ENCODE data around the gene WDR45. TPM values are rescaled to one million over a fixed set of nuclear protein-coding genes. Genes with fewer than 3 reads are reported as not detected.

WDR45 gene
- total RNA-seq, 1 experiment from 2014 or later: 35.9 TPM

DNA sequence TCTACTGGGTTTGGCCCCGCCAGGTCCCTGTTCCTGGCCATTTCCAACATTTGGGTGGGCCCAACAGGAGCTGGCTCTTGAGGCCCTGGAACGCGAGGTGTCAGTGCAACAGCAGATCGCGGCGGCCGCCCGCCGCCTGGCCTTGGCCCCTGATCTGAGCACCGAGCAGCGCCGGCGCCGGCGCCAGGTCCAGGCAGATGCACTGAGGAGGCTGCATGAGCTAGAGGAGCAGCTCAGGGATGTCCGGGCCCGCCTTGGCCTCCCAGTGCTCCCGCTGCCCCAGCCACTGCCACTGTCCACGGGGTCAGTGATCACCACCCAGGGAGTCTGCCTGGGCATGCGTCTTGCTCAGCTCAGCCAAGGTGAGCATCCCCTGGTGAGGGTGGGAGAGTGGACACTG, 15.4 kb downstream of the WDR45 start:
- no peaks in the 10 kb centered on the region for H3K9me3 ChIP-seq
- no peaks in the 10 kb centered on the region for H3K27me3 ChIP-seq
- no peak overlapping the region for H3K4me3 ChIP-seq
- DNase-seq: no peak
- H3K36me3 ChIP-seq: no peaks in the 10 kb centered on the region

DNA sequence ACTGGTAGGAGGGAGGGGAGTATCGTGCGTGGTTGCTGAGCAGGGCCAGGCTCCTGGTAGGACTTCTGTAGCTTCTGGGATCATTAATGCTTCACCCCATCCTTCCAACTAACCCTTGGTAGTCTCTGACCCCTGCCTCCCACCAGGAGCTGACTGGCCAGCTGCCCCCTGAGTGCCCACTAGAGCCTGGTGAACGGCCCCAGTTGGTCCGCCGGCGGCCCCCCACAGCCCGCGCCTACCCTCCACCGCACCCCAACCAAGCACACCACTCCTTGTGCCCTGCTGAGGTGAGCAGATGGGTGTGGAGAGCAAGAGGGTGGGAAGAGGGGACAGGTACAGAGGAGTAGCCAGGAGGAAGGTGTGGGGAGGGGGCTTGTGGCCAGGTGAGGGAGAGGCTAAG, 16.0 kb downstream of the WDR45 start:
- Histone ChIP-seq H3K9me3 (no peaks in the 10 kb centered on the region), H3K27me3 (no peaks in the 10 kb centered on the region), H3K4me3 (no peak overlapping the region), H3K36me3 (no peaks in the 10 kb centered on the region)
- DNase-seq: no peak

DNA sequence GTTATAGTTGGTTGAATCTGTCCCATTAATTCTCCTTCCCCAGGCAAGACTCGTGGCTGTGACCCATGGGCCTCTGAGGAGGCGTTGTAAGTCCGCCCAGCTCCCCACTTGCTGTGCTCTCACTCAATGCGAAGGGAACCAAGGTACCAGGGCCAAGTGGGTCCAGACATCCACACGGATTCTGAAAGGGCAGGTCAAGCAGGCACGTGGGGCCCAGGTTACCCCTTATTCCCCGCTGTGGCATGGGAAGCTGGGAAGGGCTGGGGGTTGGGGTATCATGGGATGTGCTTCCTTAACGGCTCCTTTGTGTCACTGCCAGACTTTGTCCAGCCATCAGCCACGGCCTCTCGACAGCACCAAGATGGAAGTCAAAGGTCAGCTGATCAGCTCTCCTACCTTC, 17.8 kb downstream of the WDR45 start:
- H3K27me3 ChIP-seq: no peaks in the 10 kb centered on the region
- no peaks in the 10 kb centered on the region for H3K36me3 ChIP-seq
- H3K9me3 ChIP-seq: no peaks in the 10 kb centered on the region
- H3K4me3 ChIP-seq: no peak overlapping the region
- DNase-seq: no peak

DNA sequence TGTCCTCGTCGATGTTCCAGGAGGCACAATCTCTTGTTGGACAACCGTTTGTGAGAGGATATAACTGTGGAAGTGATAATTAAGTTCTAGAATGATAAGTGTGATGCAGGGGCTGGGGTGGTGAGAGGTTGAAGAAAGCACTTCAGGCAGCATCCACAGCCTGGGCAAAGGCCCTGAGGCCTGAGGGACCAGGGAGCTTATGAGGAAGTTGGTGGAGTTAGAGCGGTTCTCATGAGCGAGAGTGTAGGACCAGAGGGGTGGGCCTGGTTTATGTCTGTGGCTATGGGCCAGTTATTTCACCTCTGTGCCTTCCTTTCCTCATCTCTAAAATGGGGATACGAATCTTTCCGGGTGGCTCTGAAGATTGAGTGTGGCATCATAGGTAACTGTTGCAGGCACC, 18.2 kb downstream of the WDR45 start:
- no peak overlapping the region for H3K4me3 ChIP-seq
- no peak for DNase-seq
- H3K36me3 ChIP-seq: no peaks in the 10 kb centered on the region
- H3K27me3 ChIP-seq: no peaks in the 10 kb centered on the region
- no peaks in the 10 kb centered on the region for H3K9me3 ChIP-seq

DNA sequence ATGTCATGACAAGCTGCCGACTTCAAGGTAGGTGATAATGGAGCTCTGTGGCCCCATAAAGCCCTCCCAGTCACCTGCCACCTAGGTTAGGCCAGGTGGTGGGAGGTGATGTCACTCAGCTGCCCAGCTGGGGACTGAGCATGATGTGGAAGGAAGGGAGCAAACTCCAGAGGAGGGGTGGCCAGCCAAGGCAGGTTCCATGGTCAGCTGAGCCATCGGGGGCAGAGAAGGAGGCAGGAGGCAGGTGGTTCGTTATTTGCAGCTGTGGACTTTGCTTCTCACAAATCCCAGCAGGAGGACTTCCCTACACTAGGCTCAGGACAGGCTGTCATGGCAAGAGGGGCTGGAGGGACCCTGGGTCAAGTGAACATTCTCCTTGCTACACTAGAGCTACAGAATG, 18.8 kb downstream of the WDR45 start:
- no peaks in the 10 kb centered on the region for H3K36me3 ChIP-seq
- no peaks in the 10 kb centered on the region for H3K9me3 ChIP-seq
- H3K4me3 ChIP-seq: no peak overlapping the region
- no peak for DNase-seq
- H3K27me3 ChIP-seq: no peaks in the 10 kb centered on the region

DNA sequence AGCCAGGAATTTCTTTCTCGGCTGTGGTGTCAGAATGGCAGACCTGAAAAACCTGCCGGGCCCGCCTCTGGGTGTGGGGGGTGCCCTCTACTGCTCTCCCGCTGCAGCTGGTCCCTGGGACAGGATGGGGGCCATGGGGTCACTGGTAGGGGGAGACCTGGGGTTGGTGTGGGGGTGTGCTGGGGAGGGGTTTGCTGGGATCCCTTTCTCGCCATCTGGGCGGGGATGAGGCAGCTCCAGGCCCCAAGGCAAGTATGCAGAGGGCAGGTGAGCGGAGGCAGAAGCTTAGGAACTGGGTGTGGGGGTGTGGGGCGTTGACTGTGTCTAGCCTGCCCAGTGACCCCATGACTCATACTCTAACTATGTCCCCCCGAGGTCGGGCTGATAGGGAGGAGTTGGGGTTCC, 20.0 kb downstream of the WDR45 start:
- no peaks in the 10 kb centered on the region for H3K36me3 ChIP-seq
- H3K27me3 ChIP-seq: no peaks in the 10 kb centered on the region
- no peak overlapping the region for H3K4me3 ChIP-seq
- no peaks in the 10 kb centered on the region for H3K9me3 ChIP-seq
- no peak for DNase-seq

DNA sequence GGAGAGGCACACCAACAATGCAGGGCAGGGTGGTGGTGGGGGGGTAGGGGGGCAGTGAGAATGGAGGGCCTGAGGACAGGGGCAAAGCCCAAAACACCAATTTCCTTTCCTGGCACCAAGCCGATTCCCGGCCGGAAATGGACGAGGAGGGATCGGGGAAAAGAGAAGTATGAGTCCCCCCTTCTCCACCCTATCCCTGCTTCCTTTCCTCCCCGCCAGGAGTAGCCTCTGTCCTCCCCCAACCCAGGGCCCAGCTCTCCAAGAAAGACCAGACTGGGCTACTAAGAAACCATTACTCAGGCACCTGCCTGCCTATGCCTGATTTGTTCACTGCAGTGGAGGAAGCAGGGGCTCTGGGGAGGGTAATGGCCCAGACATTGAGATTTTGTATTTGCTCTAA, 20.5 kb downstream of the WDR45 start:
- Histone ChIP-seq H3K27me3 (no peaks in the 10 kb centered on the region), H3K36me3 (no peaks in the 10 kb centered on the region), H3K9me3 (no peaks in the 10 kb centered on the region), H3K4me3 (no peak overlapping the region)
- DNase-seq: no peak

DNA sequence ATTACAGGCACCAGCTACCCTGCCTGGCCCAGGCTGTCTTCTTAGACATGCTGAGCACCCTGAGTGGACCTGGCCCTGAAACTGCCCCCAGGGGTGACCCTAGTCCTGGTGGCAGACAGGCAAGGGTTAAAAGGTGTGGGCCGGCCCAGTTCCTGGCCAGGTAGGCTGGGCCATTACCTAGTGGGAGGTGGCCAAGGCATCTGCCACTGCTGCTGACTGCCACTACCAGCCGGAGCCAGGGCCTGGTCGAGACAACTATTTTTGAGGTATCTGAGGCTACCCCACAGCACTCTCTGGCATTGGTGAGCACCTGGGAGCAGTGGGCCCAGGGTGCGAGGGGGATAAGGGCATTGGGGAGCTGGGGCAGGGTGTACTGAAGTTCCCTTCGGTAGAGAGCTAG, 20.9 kb downstream of the WDR45 start, which contains the start of gene CCDC120:
TSS of gene CCDC120 (plus strand) at position 206 of the 400 bp plus-strand sequence. CDS start 3,043 bp downstream, outside the sequence.
- no peak for DNase-seq
- H3K9me3 ChIP-seq: no peaks in the 10 kb centered on the region
- no peaks in the 10 kb centered on the region for H3K27me3 ChIP-seq
- H3K36me3 ChIP-seq: no peaks in the 10 kb centered on the region
- H3K4me3 ChIP-seq: no peak within 1 kb of the TSS

DNA sequence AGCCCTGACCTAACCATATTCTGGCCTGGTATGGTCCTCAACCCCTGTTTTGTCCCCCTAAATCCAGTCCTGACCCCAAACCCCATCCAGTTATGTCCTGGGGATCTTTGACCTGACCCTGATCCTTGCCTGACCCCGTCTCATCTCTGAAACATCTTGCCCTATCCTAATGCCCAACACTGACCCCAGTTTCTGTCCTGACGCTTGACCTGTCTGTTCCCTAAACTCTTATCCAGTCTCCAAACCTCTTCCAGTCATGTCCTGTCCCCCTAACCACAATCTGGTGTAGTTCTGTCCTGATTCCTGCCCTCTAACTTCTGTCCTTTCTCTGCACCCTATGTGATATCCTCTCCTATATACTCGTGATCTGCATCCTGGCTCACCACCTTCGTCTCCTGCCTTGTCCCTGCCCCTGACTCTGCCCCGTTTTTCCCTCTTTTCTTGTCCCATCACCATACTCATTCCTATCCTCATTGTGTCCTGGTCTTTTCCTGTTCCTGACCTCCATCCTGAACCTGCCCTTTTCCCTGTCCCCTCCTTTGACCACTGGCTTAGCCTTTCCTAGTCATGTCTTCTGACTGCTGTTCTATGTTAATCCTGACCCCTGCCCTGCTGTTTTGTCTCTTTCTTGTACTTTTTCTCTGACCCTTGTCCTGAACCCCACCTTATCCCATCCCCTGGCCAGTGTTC, 25.5 kb downstream of the WDR45 start:
- Histone ChIP-seq H3K4me3 (peak overlapping the region; percentile 53), H3K9me3 (no peaks in the 10 kb centered on the region), H3K27me3 (no peaks in the 10 kb centered on the region), H3K36me3 (no peaks in the 10 kb centered on the region)
- no peak for DNase-seq

DNA sequence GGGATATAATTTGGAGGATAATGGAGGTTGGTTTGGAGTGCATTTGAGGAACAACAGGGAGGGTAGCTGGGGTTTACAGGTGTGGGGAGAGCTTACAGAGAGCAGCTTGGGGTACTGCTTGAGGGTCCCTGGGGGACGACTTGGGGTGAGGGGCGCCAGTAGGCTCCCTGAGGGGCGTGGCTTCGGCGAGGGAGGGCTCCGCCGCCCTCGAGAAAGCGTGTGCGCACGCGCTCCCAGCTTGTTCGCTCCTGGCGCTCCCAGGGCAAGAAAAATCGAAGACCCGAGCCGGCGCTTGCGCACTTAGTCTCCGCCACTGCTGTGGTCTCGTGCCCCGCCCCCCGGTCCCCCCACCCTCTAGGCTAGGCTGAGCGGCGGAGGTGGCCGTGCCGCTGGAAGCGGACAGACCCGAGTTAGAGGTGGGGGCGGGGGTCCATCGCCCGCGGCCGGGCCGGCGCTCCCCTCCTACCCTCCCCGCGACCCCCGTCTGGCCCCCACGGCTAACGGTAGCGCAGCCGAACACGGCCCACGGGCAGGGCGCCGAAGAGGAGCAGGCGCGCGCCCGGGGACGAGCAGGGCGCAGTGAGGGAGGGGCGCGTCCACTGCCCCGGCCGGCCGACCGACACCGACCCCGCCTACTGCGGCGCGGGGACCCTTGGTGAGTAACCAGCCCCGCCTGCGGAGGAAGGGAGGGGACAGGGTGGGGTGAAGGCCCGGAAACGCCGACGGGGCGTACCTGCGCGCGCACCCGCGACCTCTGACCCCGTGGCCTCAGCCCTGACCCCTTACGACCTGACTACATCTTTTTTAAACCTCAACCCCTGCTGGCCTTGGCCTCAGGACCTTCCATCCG, 26.2 kb downstream of the WDR45 start:
- H3K9me3 ChIP-seq: no peaks in the 10 kb centered on the region
- H3K4me3 ChIP-seq: peak overlapping the region; percentile 53
- no peaks in the 10 kb centered on the region for H3K27me3 ChIP-seq
- H3K36me3 ChIP-seq: no peaks in the 10 kb centered on the region
- DNase-seq: peak; percentile 65

DNA sequence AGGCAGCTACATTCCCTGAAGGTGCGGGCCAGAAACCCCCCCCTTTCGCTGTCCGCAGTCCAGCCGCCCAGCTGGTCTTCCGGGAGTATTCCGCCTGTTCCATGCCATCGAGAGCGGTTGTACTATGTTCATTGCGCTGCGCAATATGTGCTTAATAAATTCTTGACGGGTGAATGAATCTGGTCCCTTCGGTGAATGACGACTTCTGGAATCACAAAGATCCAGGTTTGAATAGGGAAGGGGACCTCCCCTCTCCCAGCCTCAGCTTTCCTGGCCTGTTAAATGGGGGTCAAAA, 35.8 kb downstream of the WDR45 start:
- DNase-seq: no peak
- H3K4me3 ChIP-seq: peak overlapping the region; percentile 17; the same call in 1 of the 2 replicates
- no peaks in the 10 kb centered on the region for H3K27me3 ChIP-seq
- no peaks in the 10 kb centered on the region for H3K9me3 ChIP-seq
- peaks cover 11% of the 10 kb centered on the region for H3K36me3 ChIP-seq

DNA sequence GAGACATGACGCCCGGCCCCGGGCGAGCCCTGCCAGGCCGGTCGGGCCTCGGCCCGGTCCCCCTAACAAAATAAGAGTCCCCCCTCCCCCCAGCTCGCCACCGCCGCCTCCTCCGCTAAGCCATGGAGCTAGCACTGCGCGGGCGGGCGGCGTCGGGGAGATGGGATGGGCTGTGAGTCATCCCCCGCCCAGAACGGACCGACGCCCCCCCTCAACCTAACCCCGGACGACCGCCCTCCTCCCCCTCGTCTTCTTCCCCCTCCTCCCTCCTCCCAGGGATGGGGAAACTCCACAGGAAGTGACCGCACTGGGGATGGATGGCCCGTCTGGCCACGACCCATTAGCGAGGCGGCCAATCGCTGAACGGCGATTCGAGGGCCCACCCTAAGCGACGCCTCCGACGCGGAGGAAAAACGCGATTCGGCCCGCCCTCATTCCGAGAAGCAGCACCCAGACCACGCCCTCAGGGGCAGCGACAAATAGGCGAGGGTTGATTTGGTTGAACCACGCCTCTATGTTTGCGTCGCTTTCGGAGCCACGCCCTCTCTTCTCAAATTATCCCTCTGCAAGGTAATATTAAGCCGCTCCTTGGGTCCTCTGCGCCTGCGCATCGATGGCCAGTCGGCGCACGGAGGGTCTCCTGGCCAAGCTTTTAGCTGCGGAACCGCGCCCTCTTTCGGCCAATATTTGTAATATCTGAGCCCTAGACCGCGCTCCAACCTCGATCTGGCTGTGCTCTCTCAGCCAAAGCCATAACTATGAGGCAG, 36.3 kb downstream of the WDR45 start, which contains the start of gene TFE3:
TSS of gene TFE3 (minus strand) at position 138 of the 767 bp plus-strand sequence. CDS start at position 7, 131 bp downstream.
- no peaks in the 10 kb centered on the region for H3K9me3 ChIP-seq
- no peaks in the 10 kb centered on the region for H3K27me3 ChIP-seq
- peak within 1 kb of the TSS; percentile 86 for H3K4me3 ChIP-seq
- peak; percentile 96 for DNase-seq
- H3K36me3 ChIP-seq: peaks cover 16% of the 10 kb centered on the region

DNA sequence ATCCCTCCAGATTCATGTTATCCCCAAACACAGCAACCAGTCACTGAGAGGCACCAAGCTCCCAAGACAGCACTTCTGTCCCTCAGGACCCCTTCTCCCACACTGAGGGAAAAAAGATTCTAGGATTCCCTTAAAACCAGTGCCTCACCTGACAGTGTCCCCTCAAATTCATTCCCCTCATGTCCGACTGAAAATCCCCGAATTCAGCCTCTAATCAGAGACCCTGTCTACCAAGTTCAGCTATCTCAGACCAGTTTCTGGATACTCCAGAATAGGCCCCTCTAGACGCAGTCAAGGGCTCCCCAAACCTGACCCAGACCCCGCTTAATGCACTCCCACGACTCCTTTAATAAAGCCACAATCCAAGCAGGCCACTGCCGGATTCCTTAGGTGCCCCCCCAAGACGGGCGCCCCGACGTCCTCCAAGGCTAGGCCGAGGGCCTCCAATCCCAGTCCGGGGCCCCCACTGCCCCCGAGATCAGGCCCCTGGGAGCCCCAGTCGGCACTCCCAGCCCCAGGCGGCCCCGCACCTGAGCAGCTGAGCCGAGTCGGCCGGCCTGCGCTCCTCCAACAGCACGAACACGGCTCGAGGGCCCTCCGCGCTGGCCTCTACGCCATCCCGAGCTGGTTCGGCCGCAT, 37.0 kb downstream of the WDR45 start:
- H3K4me3 ChIP-seq: peak overlapping the region; percentile 86
- H3K27me3 ChIP-seq: no peaks in the 10 kb centered on the region
- H3K9me3 ChIP-seq: no peaks in the 10 kb centered on the region
- H3K36me3 ChIP-seq: peaks cover 23% of the 10 kb centered on the region
- DNase-seq: no peak

DNA sequence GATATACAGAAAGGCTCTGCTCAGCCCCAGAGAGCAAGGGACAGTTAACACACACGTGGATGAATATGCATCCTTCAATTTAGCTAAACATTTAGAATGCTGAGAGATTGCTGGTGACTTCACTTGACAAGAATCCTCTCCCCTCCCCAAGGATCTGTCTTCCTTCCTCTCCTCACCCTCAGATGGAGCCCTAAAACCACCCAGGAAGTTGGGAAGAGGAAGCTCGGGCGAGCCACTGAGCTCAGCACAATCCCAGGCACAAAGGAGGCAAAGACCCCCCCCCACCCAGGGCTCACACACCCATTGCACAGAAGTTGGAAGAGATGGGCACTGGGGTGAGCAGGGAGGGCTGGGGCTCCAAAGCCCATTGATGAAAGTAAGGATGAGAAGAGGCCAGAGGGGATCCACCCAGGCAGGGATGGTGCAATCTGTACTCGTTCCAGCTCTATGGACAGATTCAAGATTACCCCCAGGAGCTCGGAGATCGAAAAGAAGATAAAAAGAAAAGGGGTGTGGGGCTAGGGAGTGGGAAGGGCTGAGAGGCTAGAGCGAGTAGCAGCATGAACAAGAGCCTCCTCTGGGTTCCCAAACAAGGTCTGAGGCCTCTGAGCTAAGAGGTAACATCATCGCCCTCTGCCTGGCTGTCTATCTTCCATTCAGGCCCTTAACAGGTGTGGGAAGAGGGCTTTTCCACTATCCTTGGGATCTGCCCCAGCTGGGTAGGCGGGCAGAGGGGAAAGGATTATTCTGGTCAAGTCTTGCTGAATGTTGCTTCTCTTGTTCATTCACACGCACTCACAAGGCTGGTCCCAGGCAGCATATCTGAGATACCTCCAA, 37.7 kb downstream of the WDR45 start:
- H3K27me3 ChIP-seq: no peaks in the 10 kb centered on the region
- no peaks in the 10 kb centered on the region for H3K9me3 ChIP-seq
- peak overlapping the region; percentile 86 for H3K4me3 ChIP-seq
- H3K36me3 ChIP-seq: peaks cover 24% of the 10 kb centered on the region
- peak; percentile 44 for DNase-seq

DNA sequence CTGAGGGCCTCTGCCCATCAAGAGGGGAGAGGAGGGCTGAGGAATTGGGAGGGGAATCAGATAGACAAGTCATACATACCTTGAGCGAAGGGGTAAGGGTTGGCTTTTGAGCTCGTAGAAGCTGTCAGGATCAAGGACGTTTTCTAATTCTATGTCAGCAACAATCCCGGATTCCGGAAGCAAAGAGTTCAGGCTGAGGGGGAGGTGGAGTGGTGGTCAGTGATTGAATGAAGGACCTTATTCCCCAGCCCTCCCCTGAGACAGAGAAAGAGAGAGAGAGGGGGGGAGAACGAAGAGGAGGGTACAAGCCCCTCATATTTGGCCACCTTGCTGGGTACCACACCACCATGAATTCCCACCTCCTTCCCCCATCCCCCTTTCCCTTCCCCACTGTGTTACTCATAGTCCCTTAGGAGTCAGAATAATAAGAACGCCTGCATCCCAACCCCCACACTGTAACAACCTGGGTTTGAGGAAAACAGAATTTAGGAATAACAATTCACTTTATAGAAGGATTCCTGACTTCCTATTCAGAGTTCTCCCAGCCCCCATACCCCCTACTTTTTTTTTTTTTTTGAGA, 39.2 kb downstream of the WDR45 start:
- peaks cover 29% of the 10 kb centered on the region for H3K36me3 ChIP-seq

More for the DNA sequence above, 39.2 kb downstream of the WDR45 start:
- Histone ChIP-seq H3K27me3 (no peaks in the 10 kb centered on the region), H3K9me3 (no peaks in the 10 kb centered on the region), H3K4me3 (peak overlapping the region; percentile 86)
- DNase-seq: no peak

Data from MG63 (cell line).